Brain microvascular endothelial cell (primary cell): ENCODE data around the gene EYA2.

ENCODE experiments used
- DNase-seq: peaks from one replicate; pipeline ENCODE4 v3.0.0-alpha.2; 2020
- H3K27ac ChIP-seq: fragments of 250-450 bp; sonication (Bioruptor Pico); 2 replicates; pipeline ENCODE4 v1.5.1; 2020; ENCODE audit warnings: mild to moderate bottlenecking, moderate library complexity
- H3K27me3 ChIP-seq: fragments of 250-450 bp; sonication (Bioruptor Pico); replicated peaks from 2 replicates; pipeline ENCODE4 v1.5.1; 2020; ENCODE audit warnings: mild to moderate bottlenecking
- H3K36me3 ChIP-seq: fragments of 250-450 bp; sonication (Bioruptor Pico); replicated peaks from 2 replicates; pipeline ENCODE4 v1.5.1; 2020; ENCODE audit warnings: mild to moderate bottlenecking
- H3K4me3 ChIP-seq: 2 replicates; pipeline ENCODE4 v1.5.1; 2011; ENCODE audit warnings: low read depth, mild to moderate bottlenecking, control low read depth, low read length, moderate library complexity
- in situ Hi-C: cut with HindIII; loops from 2 replicates; pipeline ENCODE4 v1.10.0; 2017; ENCODE audit warnings: low sequenced_read_pairs, low pct_ligation_motif_present
- TF ChIP-seq, protein P1 (sequence below): IDR thresholded peaks from 2 replicates; pipeline ENCODE4 v1.5.1; 2011; ENCODE audit warnings: low read depth, mild to moderate bottlenecking, moderate library complexity, low read length, control low read depth, inconsistent platforms; ENCODE audit errors: missing control alignments

Gene EYA2

DNA sequence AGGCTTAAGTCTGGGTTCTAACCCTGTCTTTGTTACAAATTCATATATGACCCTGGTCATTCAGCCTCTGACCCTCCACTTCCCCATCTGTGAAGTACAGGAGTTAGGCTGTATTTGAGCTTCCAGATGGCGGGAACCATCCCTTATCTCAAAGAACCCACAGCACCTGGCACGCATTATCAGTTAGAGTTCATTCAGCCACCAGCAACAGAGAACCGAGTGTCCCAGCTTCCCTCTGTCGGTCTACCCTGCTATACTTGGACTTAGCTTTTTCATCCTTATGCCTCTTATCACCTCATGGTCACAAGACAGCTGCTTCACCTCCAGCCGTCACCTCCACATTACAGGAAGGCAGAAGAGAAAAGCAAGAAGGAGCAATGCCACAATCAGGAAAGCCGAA, 147.8 kb downstream of the EYA2 start:
- Histone ChIP-seq H3K36me3 (no peaks in the 10 kb centered on the region), H3K27ac (no peak overlapping the region), H3K4me3 (no peak overlapping the region), H3K27me3 (no peaks in the 10 kb centered on the region)
- DNase-seq = no peak
- in situ Hi-C loops = no loop called here
- TF ChIP-seq, protein P1, sequence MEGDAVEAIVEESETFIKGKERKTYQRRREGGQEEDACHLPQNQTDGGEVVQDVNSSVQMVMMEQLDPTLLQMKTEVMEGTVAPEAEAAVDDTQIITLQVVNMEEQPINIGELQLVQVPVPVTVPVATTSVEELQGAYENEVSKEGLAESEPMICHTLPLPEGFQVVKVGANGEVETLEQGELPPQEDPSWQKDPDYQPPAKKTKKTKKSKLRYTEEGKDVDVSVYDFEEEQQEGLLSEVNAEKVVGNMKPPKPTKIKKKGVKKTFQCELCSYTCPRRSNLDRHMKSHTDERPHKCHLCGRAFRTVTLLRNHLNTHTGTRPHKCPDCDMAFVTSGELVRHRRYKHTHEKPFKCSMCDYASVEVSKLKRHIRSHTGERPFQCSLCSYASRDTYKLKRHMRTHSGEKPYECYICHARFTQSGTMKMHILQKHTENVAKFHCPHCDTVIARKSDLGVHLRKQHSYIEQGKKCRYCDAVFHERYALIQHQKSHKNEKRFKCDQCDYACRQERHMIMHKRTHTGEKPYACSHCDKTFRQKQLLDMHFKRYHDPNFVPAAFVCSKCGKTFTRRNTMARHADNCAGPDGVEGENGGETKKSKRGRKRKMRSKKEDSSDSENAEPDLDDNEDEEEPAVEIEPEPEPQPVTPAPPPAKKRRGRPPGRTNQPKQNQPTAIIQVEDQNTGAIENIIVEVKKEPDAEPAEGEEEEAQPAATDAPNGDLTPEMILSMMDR = no peak

DNA sequence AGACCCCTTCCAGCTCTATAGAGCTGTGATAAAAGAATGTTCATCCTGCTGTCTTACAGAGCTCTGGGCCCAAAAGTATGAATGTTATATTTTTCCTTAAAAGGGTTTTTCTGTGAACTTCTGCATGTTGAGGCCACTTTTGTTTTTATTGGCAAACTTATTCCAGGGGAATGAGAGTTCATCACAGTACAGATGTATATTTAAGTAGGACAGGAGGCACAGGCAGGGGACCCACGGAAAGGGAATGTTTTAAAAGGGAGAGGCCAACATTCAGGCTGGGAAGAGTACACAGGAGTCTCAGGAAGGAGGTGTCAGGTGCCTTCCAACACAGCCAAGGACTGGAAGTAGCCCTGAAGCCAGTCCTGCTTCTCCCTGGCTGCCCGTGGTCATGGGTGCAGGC, 148.4 kb downstream of the EYA2 start:
- no peaks in the 10 kb centered on the region for H3K36me3 ChIP-seq
- no peak for DNase-seq
- no peak overlapping the region for H3K27ac ChIP-seq
- TF ChIP-seq, protein P1 = no peak
- no peak overlapping the region for H3K4me3 ChIP-seq
- in situ Hi-C loops = no loop called here
- H3K27me3 ChIP-seq = no peaks in the 10 kb centered on the region

DNA sequence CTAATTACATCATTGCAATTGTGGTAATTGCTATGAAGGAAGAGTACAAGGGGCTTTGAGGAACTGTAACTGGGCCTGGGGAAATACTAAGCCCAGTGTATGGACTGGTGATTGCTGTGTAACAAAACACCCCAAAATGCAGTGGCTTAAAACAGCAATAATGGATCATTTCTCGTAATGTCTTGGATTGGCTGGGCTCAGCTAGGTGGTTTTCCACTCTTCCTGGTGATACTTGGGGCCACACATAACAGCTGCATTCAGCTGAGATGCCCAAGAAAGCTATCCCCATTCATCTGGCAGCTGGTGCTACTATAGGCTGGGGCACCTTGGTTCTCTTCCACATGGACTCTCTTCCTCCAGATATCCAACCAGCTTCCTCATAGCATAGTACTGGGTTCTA, 150.3 kb downstream of the EYA2 start:
- TF ChIP-seq, protein P1 = no peak
- Histone ChIP-seq H3K4me3 (no peak overlapping the region), H3K36me3 (no peaks in the 10 kb centered on the region), H3K27me3 (no peaks in the 10 kb centered on the region), H3K27ac (no peak overlapping the region)
- in situ Hi-C loops = no loop called here
- no peak for DNase-seq

DNA sequence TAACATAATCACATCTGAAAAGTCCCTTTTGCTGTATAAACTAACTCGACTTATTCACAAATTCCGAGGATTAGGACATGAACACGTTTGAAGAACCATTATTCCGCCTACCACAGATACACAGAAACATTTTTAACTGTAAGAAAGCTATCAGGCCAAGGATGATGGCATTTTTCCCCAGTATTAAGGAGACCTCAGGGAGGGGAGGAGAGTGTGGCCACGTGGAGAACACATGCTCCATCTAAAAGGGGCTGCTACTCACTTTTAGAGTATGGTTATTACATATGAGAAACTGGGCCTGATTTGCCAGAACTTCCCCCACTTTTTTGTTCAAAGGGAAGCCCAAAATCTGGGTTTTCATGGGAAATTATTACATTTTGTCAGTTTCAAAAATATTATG, 153.4 kb downstream of the EYA2 start:
- H3K36me3 ChIP-seq = no peaks in the 10 kb centered on the region
- DNase-seq = no peak
- no peak overlapping the region for H3K27ac ChIP-seq
- TF ChIP-seq, protein P1 = no peak
- peaks cover 2% of the 10 kb centered on the region for H3K27me3 ChIP-seq
- in situ Hi-C loops = no loop called here
- no peak overlapping the region for H3K4me3 ChIP-seq

DNA sequence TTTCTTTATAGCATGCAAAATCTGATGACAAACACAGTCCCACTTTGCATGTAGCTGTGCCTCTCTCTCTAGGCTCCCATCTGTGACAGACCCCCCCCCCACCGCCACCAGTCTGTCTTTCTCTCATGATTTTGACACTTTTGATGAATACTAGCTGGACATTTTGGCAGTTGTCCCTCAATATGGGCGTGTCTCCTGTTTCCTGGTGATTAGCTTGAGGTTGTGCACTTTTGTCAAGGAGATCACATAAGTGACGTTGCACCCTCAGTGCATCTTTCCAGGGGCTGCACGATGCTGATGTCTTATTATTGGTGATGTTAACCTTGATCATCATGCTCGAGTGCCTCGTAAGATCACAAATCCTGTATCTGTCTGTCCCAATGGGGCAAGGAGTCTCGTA, 155.1 kb downstream of the EYA2 start:
- DNase-seq = no peak
- TF ChIP-seq, protein P1 = no peak
- no peak overlapping the region for H3K4me3 ChIP-seq
- in situ Hi-C loops = no loop called here
- H3K36me3 ChIP-seq = no peaks in the 10 kb centered on the region
- peaks cover 2% of the 10 kb centered on the region for H3K27me3 ChIP-seq
- H3K27ac ChIP-seq = no peak overlapping the region

DNA sequence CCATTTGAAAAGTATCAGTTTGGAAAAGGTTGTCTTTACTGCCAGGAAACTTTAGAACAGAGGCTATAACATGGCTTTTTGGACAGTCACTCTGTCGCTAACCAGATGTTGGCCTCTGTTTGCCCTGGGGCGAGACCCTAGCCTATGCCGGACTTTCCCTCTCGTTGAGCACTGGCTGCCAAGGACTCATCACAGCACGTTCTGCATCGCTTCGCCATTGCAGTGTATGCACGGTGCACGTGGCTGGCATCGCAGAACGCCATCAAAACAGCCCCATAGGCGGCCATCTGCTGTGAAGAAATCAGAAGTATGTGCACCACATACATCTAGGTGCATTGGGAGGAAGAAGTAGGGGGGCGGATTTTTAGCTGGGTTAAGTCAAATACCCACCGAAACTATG, 156.4 kb downstream of the EYA2 start:
- Histone ChIP-seq H3K27me3 (peaks cover 7% of the 10 kb centered on the region), H3K4me3 (no peak overlapping the region), H3K36me3 (no peaks in the 10 kb centered on the region), H3K27ac (no peak overlapping the region)
- in situ Hi-C loops = no loop called here
- TF ChIP-seq, protein P1 = no peak
- DNase-seq = no peak
